ENCODE data around the gene KLHDC10. TPM values are rescaled to one million over a fixed set of nuclear protein-coding genes. Genes with fewer than 3 reads are reported as not detected.
"Not testable (repeated sequence)": the region's sequence is repeated elsewhere in the genome, so short reads cannot be mapped to it uniquely, and the experiment has no call there.

The KLHDC10 gene
- total RNA-seq, 4 donors from 2014 or later: 19.1 to 23.6 (median 19.9) TPM

- Histone ChIP-seq H3K9me3 (no peaks in the 10 kb centered on the region), H3K27me3 (no peaks in the 10 kb centered on the region), H3K4me1 (peaks cover 6 to 21% (median 18%) of the 10 kb centered on the region in 4 donors), H3K36me3 (peaks cover 0 to 12% (median 6%) of the 10 kb centered on the region in 4 donors), H3K4me3 (no peak overlapping the region), H3K27ac (replicated peaks in 1 of 4) (no peak overlapping the region)
- TF ChIP-seq POLR2AphosphoS5 (IDR thresholded peaks at IDR 0.05) (no peak), POLR2A (IDR thresholded peaks at IDR 0.05; ENCODE audit: low read depth) (no peak), EP300 (IDR thresholded peaks at IDR 0.05) (no peak)
- TF ChIP-seq, protein P1, sequence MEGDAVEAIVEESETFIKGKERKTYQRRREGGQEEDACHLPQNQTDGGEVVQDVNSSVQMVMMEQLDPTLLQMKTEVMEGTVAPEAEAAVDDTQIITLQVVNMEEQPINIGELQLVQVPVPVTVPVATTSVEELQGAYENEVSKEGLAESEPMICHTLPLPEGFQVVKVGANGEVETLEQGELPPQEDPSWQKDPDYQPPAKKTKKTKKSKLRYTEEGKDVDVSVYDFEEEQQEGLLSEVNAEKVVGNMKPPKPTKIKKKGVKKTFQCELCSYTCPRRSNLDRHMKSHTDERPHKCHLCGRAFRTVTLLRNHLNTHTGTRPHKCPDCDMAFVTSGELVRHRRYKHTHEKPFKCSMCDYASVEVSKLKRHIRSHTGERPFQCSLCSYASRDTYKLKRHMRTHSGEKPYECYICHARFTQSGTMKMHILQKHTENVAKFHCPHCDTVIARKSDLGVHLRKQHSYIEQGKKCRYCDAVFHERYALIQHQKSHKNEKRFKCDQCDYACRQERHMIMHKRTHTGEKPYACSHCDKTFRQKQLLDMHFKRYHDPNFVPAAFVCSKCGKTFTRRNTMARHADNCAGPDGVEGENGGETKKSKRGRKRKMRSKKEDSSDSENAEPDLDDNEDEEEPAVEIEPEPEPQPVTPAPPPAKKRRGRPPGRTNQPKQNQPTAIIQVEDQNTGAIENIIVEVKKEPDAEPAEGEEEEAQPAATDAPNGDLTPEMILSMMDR (IDR thresholded peaks at IDR 0.05): no peak
- intact Hi-C loops (cut with DNase I): loop anchor here (10.0 kb wide), 2 partner anchors 585 to 645 kb away; partner anchors contain the start of gene COPG2
- 93% methylated on average over 3 of the region's 3 CpGs for WGBS
- no peak for DNase-seq (ENCODE audit: extremely low spot score)
These were observed 9.6 kb downstream of the KLHDC10 start for GRCh38 chr7:130079846-130080394.

GRCh38 chr7:130083497-130083896 is 13.2 kb downstream of the KLHDC10 start:
- DNase-seq (ENCODE audit: extremely low spot score); H3K4me3 ChIP-seq; intact Hi-C loops (cut with DNase I); H3K9me3 ChIP-seq; H3K27me3 ChIP-seq; H3K27ac ChIP-seq (replicated peaks in 1 of 4); H3K36me3 ChIP-seq: not testable (repeated sequence)
- peaks cover 0 to 13% (median 8%) of the 10 kb centered on the region in 4 donors for H3K4me1 ChIP-seq
- WGBS: 95% methylated on average over 4 of the region's 4 CpGs

DNA sequence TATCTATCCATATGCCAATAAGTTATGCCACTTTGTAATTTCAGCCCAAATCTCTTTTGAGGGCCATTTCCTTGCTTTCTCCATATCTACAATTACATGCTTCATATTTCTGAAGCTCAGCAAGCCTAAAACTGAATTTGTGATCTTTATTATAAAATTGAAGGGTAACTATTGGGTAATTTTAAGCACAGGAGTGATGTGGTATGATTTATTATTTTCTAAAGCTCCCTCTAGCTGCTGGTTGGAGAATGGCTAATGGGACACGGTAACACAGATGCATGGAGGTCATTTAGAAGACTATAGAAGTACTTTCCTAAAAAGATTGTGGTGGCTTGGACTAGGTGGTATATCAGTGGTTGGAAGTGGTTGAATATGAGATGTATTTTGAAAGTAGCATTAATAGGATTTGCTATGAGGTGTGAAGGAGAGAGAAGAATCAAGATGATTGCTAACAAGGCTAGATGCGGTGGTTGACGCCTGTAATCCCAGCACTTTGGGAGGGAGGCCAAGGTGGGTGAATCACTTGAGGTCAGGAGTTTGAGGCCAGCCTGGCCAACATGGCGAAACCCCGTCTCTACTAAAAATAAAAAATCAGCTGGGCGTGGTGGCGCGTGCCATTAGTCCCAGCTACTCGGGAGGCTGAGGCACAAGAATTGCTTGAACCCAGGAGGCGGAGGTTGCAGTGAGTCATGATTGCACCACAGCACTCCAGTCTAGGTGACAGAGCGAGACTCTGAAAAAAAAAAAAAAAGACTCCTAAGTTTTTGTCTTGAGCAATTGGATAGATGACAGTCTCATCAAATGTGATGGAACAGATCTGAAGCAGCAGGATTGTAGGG is 13.9 kb downstream of the KLHDC10 start:
- H3K4me1 ChIP-seq: peaks cover 0 to 13% (median 8%) of the 10 kb centered on the region in 4 donors
- no peaks in the 10 kb centered on the region for H3K9me3 ChIP-seq
- intact Hi-C loops (cut with DNase I): no loop called here
- no peaks in the 10 kb centered on the region for H3K36me3 ChIP-seq
- TF ChIP-seq EP300 (IDR thresholded peaks at IDR 0.05) (no peak), POLR2A (IDR thresholded peaks at IDR 0.05; ENCODE audit: low read depth) (no peak), POLR2AphosphoS5 (IDR thresholded peaks at IDR 0.05) (no peak)
- TF ChIP-seq, protein P1 (IDR thresholded peaks at IDR 0.05): peak in 2 of 3 experiments; percentile 17 to 47
- WGBS: 86% methylated on average over 11 of the region's 11 CpGs
- no peaks in the 10 kb centered on the region for H3K27me3 ChIP-seq
- no peak overlapping the region for H3K4me3 ChIP-seq
- H3K27ac ChIP-seq (replicated peaks in 1 of 4): no peak overlapping the region
- no peak for DNase-seq (ENCODE audit: extremely low spot score)

GRCh38 chr7:130085235-130085634 is 14.9 kb downstream of the KLHDC10 start:
- intact Hi-C loops (cut with DNase I): not testable (repeated sequence)
- 91% methylated on average over 5 of the region's 5 CpGs for WGBS

DNA sequence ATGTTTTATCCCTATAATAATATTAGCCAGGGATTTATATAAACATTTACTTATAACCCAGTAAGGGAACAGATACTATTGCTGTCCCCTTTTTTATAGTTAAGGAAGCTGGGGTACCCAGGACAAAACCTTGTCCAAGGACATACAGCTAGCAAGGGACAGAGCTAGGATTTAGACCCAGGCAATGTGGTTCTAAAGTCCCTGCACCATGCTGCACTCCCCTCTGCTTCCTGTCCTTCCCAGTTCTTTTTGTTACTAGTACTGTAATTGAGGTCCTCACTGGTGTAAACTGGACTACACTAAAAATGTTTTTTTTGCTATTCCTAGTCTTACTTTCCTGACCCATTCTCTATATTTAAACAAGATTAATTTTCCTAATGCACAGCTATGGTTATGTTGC is 16.6 kb downstream of the KLHDC10 start:
- no peak overlapping the region for H3K4me3 ChIP-seq
- TF ChIP-seq, protein P1 (IDR thresholded peaks at IDR 0.05): no peak
- no peak for TF ChIP-seq EP300 (IDR thresholded peaks at IDR 0.05)
- TF ChIP-seq POLR2A (IDR thresholded peaks at IDR 0.05; ENCODE audit: low read depth): no peak
- no peak for TF ChIP-seq POLR2AphosphoS5 (IDR thresholded peaks at IDR 0.05)
- no peaks in the 10 kb centered on the region for H3K27me3 ChIP-seq
- no peak for DNase-seq (ENCODE audit: extremely low spot score)
- intact Hi-C loops (cut with DNase I): no loop called here
- no peaks in the 10 kb centered on the region for H3K9me3 ChIP-seq
- H3K36me3 ChIP-seq: no peaks in the 10 kb centered on the region
- peaks cover 0 to 15% (median 8%) of the 10 kb centered on the region in 4 donors for H3K4me1 ChIP-seq
- no peak overlapping the region for H3K27ac ChIP-seq (replicated peaks in 1 of 4)

More at GRCh38 chr7:130085235-130085634, 14.9 kb downstream of the KLHDC10 start:
- not testable (repeated sequence) for H3K27me3 ChIP-seq; H3K4me3 ChIP-seq; H3K27ac ChIP-seq (replicated peaks in 1 of 4); DNase-seq (ENCODE audit: extremely low spot score); H3K9me3 ChIP-seq; H3K36me3 ChIP-seq
- peaks cover 0 to 13% (median 8%) of the 10 kb centered on the region in 4 donors for H3K4me1 ChIP-seq
